Measurements from ENCODE around the gene GTPBP3.

- TF ChIP-seq CTCF (conservative IDR thresholded peaks at IDR 0.05; ENCODE audit: low read length) (no peak), EZH2phosphoT487 (IDR thresholded peaks at IDR 0.05; ENCODE audit: borderline replicate concordance, low read depth, low read length) (no peak)
Observed at GRCh38 chr19:17289489-17289888, 47.9 kb upstream of the GTPBP3 start.
